Stimulated activated CD8-positive, alpha-beta memory T cell treated with anti-CD3 and anti-CD28 coated beads, Interleukin-15, amount 100 ng/mL, for 48 hours (primary cell): ENCODE measurements around the gene MEIOC.
A peak's percentile ranks its signal among the peaks of the same experiment; 100 is the strongest.

ENCODE experiments used
- DNase-seq, 2 donors: peaks; one replicate each; pipeline ENCODE4 v3.0.0-alpha.2; 2020; ENCODE audit warnings: low read depth in 2 of 2

MEIOC gene

GRCh38 chr17:44708401-44709263 lies 52.4 kb downstream of the MEIOC start, which contains the start of gene DBF4B:
TSS of gene DBF4B (plus strand) at chr17:44708665. CDS start at chr17:44708821, 156 bp downstream.
- peak; percentile 64 to 65 for DNase-seq

- DNase-seq: no peak
Observed at GRCh38 chr17:44719444-44719843, 63.2 kb downstream of the MEIOC start.

- DNase-seq: no peak
Observed at GRCh38 chr17:44722254-44722653, 66.0 kb downstream of the MEIOC start.
